GM23248 (cell line): ENCODE data around the gene KISS1. TPM values are rescaled to one million over a fixed set of nuclear protein-coding genes. Genes with fewer than 3 reads are reported as not detected.

Experiments used
- DNase-seq: peaks from one replicate; pipeline ENCODE4 v3.0.0-alpha.2; 2015
- H2AFZ ChIP-seq: fragments of 200-600 bp; sonication (generic); 2 replicates; pipeline ENCODE4 v1.6.1; 2016; ENCODE audit warnings: antibody characterized with exemption
- H3F3A ChIP-seq: fragments of 200-600 bp; sonication (generic); 2 replicates; pipeline ENCODE4 v1.6.1; 2016; ENCODE audit warnings: mild to moderate bottlenecking, antibody characterized with exemption, mixed run types; ENCODE audit not compliant: insufficient read depth
- H3K27ac ChIP-seq: fragments of 200-600 bp; sonication (generic); 2 replicates; pipeline ENCODE4 v1.5.1; 2016; ENCODE audit warnings: mild to moderate bottlenecking
- H3K27me3 ChIP-seq: fragments of 200-600 bp; sonication (generic); replicated peaks from 2 replicates; pipeline ENCODE4 v1.6.1; 2016; ENCODE audit warnings: mild to moderate bottlenecking; ENCODE audit not compliant: insufficient read depth
- H3K36me3 ChIP-seq: fragments of 200-600 bp; sonication (generic); 2 replicates; pipeline ENCODE4 v1.6.1; 2016; ENCODE audit warnings: low read depth, mild to moderate bottlenecking
- H3K4me1 ChIP-seq: fragments of 200-600 bp; sonication (generic); 2 replicates; pipeline ENCODE4 v1.6.1; 2016; ENCODE audit warnings: mild to moderate bottlenecking; ENCODE audit not compliant: insufficient read depth
- H3K4me2 ChIP-seq: fragments of 200-600 bp; sonication (generic); one replicate; pipeline ENCODE4 v1.6.1; 2016; ENCODE audit warnings: mild to moderate bottlenecking; ENCODE audit not compliant: unreplicated experiment
- H3K4me3 ChIP-seq: fragments of 200-600 bp; sonication (generic); 2 replicates; pipeline ENCODE4 v1.5.1; 2016; ENCODE audit warnings: mild to moderate bottlenecking
- H3K79me2 ChIP-seq: fragments of 200-600 bp; sonication (generic); 2 replicates; pipeline ENCODE4 v1.6.1; 2016; ENCODE audit warnings: mild to moderate bottlenecking; ENCODE audit not compliant: insufficient read depth
- H3K9ac ChIP-seq: fragments of 200-600 bp; sonication (generic); 2 replicates; pipeline ENCODE4 v1.6.1; 2016; ENCODE audit warnings: mild to moderate bottlenecking
- H3K9me2 ChIP-seq: fragments of 200-600 bp; sonication (generic); 2 replicates; pipeline ENCODE4 v1.6.1; 2016; ENCODE audit warnings: mixed run types, mild to moderate bottlenecking, moderate library complexity; ENCODE audit not compliant: insufficient read depth
- H3K9me3 ChIP-seq: fragments of 200-600 bp; sonication (generic); one replicate; pipeline ENCODE4 v1.6.1; 2017; ENCODE audit warnings: low read depth
- H4K20me1 ChIP-seq: fragments of 200-600 bp; sonication (generic); 2 replicates; pipeline ENCODE4 v1.6.0; 2016; ENCODE audit not compliant: insufficient read depth
- EZH2 ChIP-seq: fragments of 200-600 bp; sonication (generic); IDR thresholded peaks from 2 replicates; pipeline ENCODE4 v1.6.1; 2018; ENCODE audit warnings: antibody characterized with exemption, mild to moderate bottlenecking; ENCODE audit not compliant: insufficient read depth, poor library complexity, severe bottlenecking
- EZH2phosphoT487 ChIP-seq: fragments of 200-600 bp; sonication (generic); IDR thresholded peaks from 2 replicates; pipeline ENCODE4 v1.6.1; 2018; ENCODE audit warnings: antibody characterized with exemption, moderate library complexity, mild to moderate bottlenecking, low read depth; ENCODE audit not compliant: insufficient read depth
- WGBS, 2 experiments: methylation state at CpG; one replicate each; pipeline ENCODE4 v1.1.6; 2015 to 2017; ENCODE audit warnings: low lambda C conversion rate in 2 of 2, low coverage in 1 of 2; ENCODE audit errors: missing lambda C conversion rate in 2 of 2; 5-methylcytosine and 5-hydroxymethylcytosine counted together
- in situ Hi-C: fragments of 300-500 bp; cut with MboI; formaldehyde crosslinking; loops from 2 replicates; pipeline ENCODE4 v1.15.0; 2020
- polyA plus RNA-seq: library from polyadenylated mRNA; unstranded; fragments of >200 nt; fragmentation: Nextera tagmentation; extraction: Ambion mirVana; gene quantifications from 2 replicates; pipeline ENCODE4 v1.2.1, GENCODE V29; 2016
- total RNA-seq: library from RNA; depleted of rRNA; stranded (reverse); fragments of >200 nt; shearing (Covaris generic); gene quantifications from 2 replicates; pipeline ENCODE4 v1.2.3, GENCODE V29; 2014

KISS1 gene
- total and polyA plus RNA-seq, 2 experiments from 2014 or later = not detected

GRCh38 chr1:204153667-204154066 is 42.6 kb downstream of the KISS1 start:
- Histone ChIP-seq H3K27me3 (no peaks in the 10 kb centered on the region), H3K9me2 (no peaks in the 10 kb centered on the region), H3K36me3 (no peaks in the 10 kb centered on the region), H3K27ac (no peak overlapping the region), H3K9me3 (no peaks in the 10 kb centered on the region), H3K4me2 (no peak overlapping the region), H3K4me3 (no peak overlapping the region), H3K4me1 (no peaks in the 10 kb centered on the region), H3K9ac (no peak overlapping the region), H3K79me2 (no peaks in the 10 kb centered on the region), H3F3A (no peaks in the 10 kb centered on the region; the same call in 1 of the 2 replicates), H2AFZ (no peak overlapping the region), H4K20me1 (no peaks in the 10 kb centered on the region)
- DNase-seq = no peak
- in situ Hi-C loops = no loop called here
- WGBS, 2 experiments = 87 to 91% methylated on average over 5 of the region's 5 CpGs
- no peak for TF ChIP-seq EZH2phosphoT487
- no peak for TF ChIP-seq EZH2

- Histone ChIP-seq H3K4me2 (peak overlapping the region; percentile 73), H3K4me1 (no peaks in the 10 kb centered on the region), H3K9ac (peak overlapping the region; percentile 70), H3K9me3 (no peaks in the 10 kb centered on the region), H4K20me1 (no peaks in the 10 kb centered on the region), H3K79me2 (no peaks in the 10 kb centered on the region), H3K27ac (no peak overlapping the region), H3K9me2 (no peaks in the 10 kb centered on the region), H3F3A (no peaks in the 10 kb centered on the region; the same call in 1 of the 2 replicates), H2AFZ (peak overlapping the region; percentile 79), H3K27me3 (no peaks in the 10 kb centered on the region), H3K4me3 (peak overlapping the region; percentile 70), H3K36me3 (no peaks in the 10 kb centered on the region)
- 48 to 75% methylated on average over 15 to 24 of the region's 25 CpGs for WGBS, 2 experiments
- no peak for DNase-seq
- no peak for TF ChIP-seq EZH2
- TF ChIP-seq EZH2phosphoT487 = no peak
- in situ Hi-C loops = no loop called here
These were observed 43.8 kb downstream of the KISS1 start for GRCh38 chr1:204152310-204153044.

- Histone ChIP-seq H3K9me2 (no peaks in the 10 kb centered on the region), H3F3A (no peaks in the 10 kb centered on the region; the same call in 1 of the 2 replicates), H3K9me3 (no peaks in the 10 kb centered on the region), H3K4me1 (no peaks in the 10 kb centered on the region), H3K27ac (no peak within 1 kb of the TSS), H4K20me1 (no peaks in the 10 kb centered on the region), H3K27me3 (no peaks in the 10 kb centered on the region), H3K79me2 (no peaks in the 10 kb centered on the region), H3K4me3 (peak within 1 kb of the TSS; percentile 70), H3K4me2 (peak within 1 kb of the TSS; percentile 73), H2AFZ (peak within 1 kb of the TSS; percentile 90), H3K36me3 (no peaks in the 10 kb centered on the region), H3K9ac (peak within 1 kb of the TSS; percentile 70)
- in situ Hi-C loops = no loop called here
- TF ChIP-seq EZH2phosphoT487 (no peak), EZH2 (no peak)
- DNase-seq = peak; percentile 63
- WGBS, 2 experiments = 3% methylated on average over 15 to 80 of the region's 94 CpGs
These were observed 44.6 kb downstream of the KISS1 start, which contains the start of gene ETNK2 for GRCh38 chr1:204151552-204152309. ETNK2 (minus strand) TSS chr1:204152044; CDS start chr1:204151852, 192 bp downstream.

GRCh38 chr1:204150702-204151551 is 45.4 kb downstream of the KISS1 start:
- Histone ChIP-seq H3F3A (no peaks in the 10 kb centered on the region; the same call in 1 of the 2 replicates), H3K79me2 (no peaks in the 10 kb centered on the region), H3K27me3 (no peaks in the 10 kb centered on the region), H3K9ac (peak overlapping the region; percentile 61), H2AFZ (peak overlapping the region; percentile 90), H3K4me2 (peak overlapping the region; percentile 73), H3K4me3 (peak overlapping the region; percentile 70), H4K20me1 (no peaks in the 10 kb centered on the region), H3K36me3 (no peaks in the 10 kb centered on the region), H3K9me2 (no peaks in the 10 kb centered on the region), H3K9me3 (no peaks in the 10 kb centered on the region), H3K27ac (no peak overlapping the region), H3K4me1 (no peaks in the 10 kb centered on the region)
- TF ChIP-seq EZH2 = no peak
- TF ChIP-seq EZH2phosphoT487 = no peak
- 17 to 18% methylated on average over 27 to 32 of the region's 33 CpGs for WGBS, 2 experiments
- in situ Hi-C loops = no loop called here
- peak; percentile 39 for DNase-seq
